ENCODE measurements around the gene TAOK1. TPM values are rescaled to one million over a fixed set of nuclear protein-coding genes. Genes with fewer than 3 reads are reported as not detected.

TAOK1 gene
- total and polyA plus RNA-seq, 9 of the 15 experiments (the other 6 are each of a cell fraction or from before 2014, with no cell fraction given), result 3.2 to 33.1 (median 16.5) TPM

DNA sequence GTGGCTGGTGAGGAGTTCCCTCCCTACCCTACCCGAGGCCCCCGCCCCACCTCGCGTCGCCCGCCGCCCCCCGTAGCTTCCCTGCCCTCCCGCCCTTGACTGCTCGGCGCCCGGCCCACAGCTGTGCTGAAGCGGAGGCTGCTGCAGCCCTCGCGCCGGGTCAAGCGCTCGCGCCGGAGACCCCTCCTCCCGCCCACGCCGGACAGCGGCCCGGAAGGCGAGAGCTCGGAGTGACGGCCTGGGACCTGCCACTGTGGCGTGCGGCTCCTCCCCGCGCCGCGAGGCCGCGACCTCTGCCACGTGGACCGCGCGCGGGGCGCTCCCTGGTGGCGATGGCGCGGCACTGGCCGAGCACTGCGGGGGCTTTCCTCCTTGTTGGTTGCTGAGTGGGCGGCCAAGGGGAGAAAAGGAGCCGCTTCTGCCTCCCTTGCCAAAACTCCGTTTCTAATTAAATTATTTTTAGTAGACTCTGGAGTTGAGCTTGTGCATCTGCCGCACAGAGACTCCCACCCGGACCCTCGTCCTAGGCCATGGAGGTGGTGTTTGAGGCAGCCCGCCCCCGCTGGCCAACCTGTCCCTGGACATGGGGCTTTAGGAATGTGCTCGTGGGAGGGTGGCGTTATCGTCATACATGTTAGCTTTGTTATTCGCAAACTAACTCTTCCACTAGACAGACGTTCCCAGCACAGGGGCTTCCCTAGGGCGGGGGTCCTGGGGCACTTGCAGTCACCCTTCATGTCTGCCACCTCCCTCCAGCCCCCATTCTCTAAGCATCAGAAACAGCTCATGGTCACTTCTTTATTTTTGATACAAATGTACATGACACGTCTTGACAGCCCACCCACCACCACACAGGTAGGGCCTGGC, 182.8 kb downstream of the TAOK1 start:
- CTCF ChIA-PET (ENCODE audit: low intra/inter-chr PET ratio), result interaction anchor here (1.0 kb wide), 1 partner anchor 354 kb away, joined by 3 read pairs; no protein-coding TSS in a partner anchor
- Histone ChIP-seq H3K27ac (ENCODE audit: extremely low read depth, low read depth, low read length) (no peak overlapping the region), H3K36me3 (ENCODE audit: control insufficient read depth, insufficient read depth, low read length) (peaks cover 46% of the 10 kb centered on the region; the same call in 2 of the 3 replicates), H3K9me1 (ENCODE audit: control insufficient read depth, insufficient read depth, low read length) (peaks cover 3% of the 10 kb centered on the region), H3K79me2 (ENCODE audit: control insufficient read depth, insufficient read depth, low read length) (no peaks in the 10 kb centered on the region), H3K4me2 (ENCODE audit: insufficient read depth, low read length) (no peak overlapping the region), H3K9me3 (replicated peaks; ENCODE audit: control insufficient read depth, insufficient read depth, low read depth, low read length) (no peaks in the 10 kb centered on the region), H2AFZ (ENCODE audit: low read depth, low read length) (no peak overlapping the region; the same call in 1 of the 2 replicates), H3K4me3 (no peak overlapping the region), H3K27me3 (ENCODE audit: control insufficient read depth in 2 of 2, insufficient read depth in 2 of 2, low read length in 2 of 2) (no peaks in the 10 kb centered on the region), H3K9ac (ENCODE audit: insufficient read depth in 1 of 2, low read depth in 2 of 2, low read length in 2 of 2) (peak overlapping the region in 1 of 2 experiments; percentile 62; a peak in 2 of 4 replicates), H3K4me1 (replicated peaks in 1 of 2; ENCODE audit: control insufficient read depth in 2 of 2, insufficient read depth in 2 of 2, low read length in 2 of 2) (peaks cover 3 to 65% of the 10 kb centered on the region in 2 experiments; a peak in 4 of 5 replicates), H4K20me1 (replicated peaks; ENCODE audit: control insufficient read depth, insufficient read depth, low read length) (no peaks in the 10 kb centered on the region)
- BruUV-seq (replicated peaks), result no TSS peak
- ATAC-seq (peak; percentile 58), DNase-seq (ENCODE audit: extremely low read depth in 1 of 4, low spot score in 3 of 4) (peak; percentile 64 to 72 (median 70)), FAIRE-seq (no peak)
- in situ Hi-C loops (cut with MboI), result no loop called here
- intact Hi-C loops (cut with micrococcal nuclease), result no loop called here
- POLR2A ChIA-PET, result interaction anchor here (0.5 to 1.0 kb wide), 3 partner anchors 9 to 510 kb away, joined by 3 to 4 read pairs (median 4); no protein-coding TSS in a partner anchor
- WGBS (ENCODE audit: insufficient coverage, low coverage, missing lambda C conversion rate), result 50% methylated on average over 37 of the region's 62 CpGs
- TF ChIP-seq NFE2L1 (tag; IDR thresholded peaks at IDR 0.05; ENCODE audit: borderline replicate concordance, low read depth) (no peak), MAZ (CRISPR knock-in tag; conservative IDR thresholded peaks at IDR 0.05 in 1 of 2, IDR thresholded peaks at IDR 0.05 in 1 of 2) (peak in 1 of 2 experiments; percentile 37; a peak in 1 of 4 replicates), NR3C1 (CRISPR knock-in tag; IDR thresholded peaks at IDR 0.05) (no peak), CREM (IDR thresholded peaks at IDR 0.05; ENCODE audit: low read depth) (peak; percentile 16; the same call in 1 of the 2 replicates), COPS2 (conservative IDR thresholded peaks at IDR 0.05) (no peak), SAFB (IDR thresholded peaks at IDR 0.05; ENCODE audit: borderline replicate concordance, low read depth, low read length) (peak; percentile 68; the same call in 1 of the 2 replicates), TGIF2 (CRISPR knock-in tag; IDR thresholded peaks at IDR 0.05) (no peak)
- TF ChIP-seq, protein P1, sequence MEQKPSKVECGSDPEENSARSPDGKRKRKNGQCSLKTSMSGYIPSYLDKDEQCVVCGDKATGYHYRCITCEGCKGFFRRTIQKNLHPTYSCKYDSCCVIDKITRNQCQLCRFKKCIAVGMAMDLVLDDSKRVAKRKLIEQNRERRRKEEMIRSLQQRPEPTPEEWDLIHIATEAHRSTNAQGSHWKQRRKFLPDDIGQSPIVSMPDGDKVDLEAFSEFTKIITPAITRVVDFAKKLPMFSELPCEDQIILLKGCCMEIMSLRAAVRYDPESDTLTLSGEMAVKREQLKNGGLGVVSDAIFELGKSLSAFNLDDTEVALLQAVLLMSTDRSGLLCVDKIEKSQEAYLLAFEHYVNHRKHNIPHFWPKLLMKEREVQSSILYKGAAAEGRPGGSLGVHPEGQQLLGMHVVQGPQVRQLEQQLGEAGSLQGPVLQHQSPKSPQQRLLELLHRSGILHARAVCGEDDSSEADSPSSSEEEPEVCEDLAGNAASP (IDR thresholded peaks at IDR 0.05), result no peak
- TF ChIP-seq, protein P2, sequence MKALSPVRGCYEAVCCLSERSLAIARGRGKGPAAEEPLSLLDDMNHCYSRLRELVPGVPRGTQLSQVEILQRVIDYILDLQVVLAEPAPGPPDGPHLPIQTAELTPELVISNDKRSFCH (CRISPR knock-in tag; IDR thresholded peaks at IDR 0.05), result no peak
- TF ChIP-seq, protein P2 (tag; IDR thresholded peaks at IDR 0.05), result no peak
- TF ChIP-seq, protein P3, sequence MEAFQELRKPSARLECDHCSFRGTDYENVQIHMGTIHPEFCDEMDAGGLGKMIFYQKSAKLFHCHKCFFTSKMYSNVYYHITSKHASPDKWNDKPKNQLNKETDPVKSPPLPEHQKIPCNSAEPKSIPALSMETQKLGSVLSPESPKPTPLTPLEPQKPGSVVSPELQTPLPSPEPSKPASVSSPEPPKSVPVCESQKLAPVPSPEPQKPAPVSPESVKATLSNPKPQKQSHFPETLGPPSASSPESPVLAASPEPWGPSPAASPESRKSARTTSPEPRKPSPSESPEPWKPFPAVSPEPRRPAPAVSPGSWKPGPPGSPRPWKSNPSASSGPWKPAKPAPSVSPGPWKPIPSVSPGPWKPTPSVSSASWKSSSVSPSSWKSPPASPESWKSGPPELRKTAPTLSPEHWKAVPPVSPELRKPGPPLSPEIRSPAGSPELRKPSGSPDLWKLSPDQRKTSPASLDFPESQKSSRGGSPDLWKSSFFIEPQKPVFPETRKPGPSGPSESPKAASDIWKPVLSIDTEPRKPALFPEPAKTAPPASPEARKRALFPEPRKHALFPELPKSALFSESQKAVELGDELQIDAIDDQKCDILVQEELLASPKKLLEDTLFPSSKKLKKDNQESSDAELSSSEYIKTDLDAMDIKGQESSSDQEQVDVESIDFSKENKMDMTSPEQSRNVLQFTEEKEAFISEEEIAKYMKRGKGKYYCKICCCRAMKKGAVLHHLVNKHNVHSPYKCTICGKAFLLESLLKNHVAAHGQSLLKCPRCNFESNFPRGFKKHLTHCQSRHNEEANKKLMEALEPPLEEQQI (IDR thresholded peaks at IDR 0.05), result no peak
- TF ChIP-seq, protein P4, sequence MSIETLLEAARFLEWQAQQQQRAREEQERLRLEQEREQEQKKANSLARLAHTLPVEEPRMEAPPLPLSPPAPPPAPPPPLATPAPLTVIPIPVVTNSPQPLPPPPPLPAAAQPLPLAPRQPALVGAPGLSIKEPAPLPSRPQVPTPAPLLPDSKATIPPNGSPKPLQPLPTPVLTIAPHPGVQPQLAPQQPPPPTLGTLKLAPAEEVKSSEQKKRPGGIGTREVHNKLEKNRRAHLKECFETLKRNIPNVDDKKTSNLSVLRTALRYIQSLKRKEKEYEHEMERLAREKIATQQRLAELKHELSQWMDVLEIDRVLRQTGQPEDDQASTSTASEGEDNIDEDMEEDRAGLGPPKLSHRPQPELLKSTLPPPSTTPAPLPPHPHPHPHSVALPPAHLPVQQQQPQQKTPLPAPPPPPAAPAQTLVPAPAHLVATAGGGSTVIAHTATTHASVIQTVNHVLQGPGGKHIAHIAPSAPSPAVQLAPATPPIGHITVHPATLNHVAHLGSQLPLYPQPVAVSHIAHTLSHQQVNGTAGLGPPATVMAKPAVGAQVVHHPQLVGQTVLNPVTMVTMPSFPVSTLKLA (conservative IDR thresholded peaks at IDR 0.05), result peak; percentile 74 to 89
- TF ChIP-seq, protein P5, sequence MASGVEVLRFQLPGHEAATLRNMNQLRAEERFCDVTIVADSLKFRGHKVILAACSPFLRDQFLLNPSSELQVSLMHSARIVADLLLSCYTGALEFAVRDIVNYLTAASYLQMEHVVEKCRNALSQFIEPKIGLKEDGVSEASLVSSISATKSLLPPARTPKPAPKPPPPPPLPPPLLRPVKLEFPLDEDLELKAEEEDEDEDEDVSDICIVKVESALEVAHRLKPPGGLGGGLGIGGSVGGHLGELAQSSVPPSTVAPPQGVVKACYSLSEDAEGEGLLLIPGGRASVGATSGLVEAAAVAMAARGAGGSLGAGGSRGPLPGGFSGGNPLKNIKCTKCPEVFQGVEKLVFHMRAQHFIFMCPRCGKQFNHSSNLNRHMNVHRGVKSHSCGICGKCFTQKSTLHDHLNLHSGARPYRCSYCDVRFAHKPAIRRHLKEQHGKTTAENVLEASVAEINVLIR (CRISPR knock-in tag; IDR thresholded peaks at IDR 0.05), result no peak

All from K562 (cell line).